Measurements from ENCODE around the gene ALK. TPM values are rescaled to one million over a fixed set of nuclear protein-coding genes. Genes with fewer than 3 reads are reported as not detected.

The ALK gene
- total RNA-seq, 1 donor from 2014 or later: not detected

DNA sequence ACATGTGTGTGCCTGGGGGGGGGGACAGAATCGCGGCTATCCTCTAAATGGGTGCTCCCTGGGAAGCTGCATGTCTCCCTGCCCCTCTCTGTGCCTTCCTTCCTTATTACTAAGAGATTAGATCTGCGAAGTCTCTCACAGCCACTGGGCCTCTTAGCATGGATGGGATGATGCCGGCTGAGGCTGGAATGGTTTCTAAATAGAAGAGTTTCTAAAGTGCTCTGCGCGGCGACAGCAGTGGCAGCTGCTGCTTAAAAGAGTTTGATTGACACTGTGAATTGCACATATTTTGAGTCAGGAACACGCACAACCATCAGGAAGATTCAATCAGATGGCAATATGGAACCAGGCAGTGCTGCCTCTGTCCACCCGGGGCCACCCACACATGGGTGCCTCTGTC lies 642.4 kb downstream of the ALK start:
- TF ChIP-seq, protein P1, sequence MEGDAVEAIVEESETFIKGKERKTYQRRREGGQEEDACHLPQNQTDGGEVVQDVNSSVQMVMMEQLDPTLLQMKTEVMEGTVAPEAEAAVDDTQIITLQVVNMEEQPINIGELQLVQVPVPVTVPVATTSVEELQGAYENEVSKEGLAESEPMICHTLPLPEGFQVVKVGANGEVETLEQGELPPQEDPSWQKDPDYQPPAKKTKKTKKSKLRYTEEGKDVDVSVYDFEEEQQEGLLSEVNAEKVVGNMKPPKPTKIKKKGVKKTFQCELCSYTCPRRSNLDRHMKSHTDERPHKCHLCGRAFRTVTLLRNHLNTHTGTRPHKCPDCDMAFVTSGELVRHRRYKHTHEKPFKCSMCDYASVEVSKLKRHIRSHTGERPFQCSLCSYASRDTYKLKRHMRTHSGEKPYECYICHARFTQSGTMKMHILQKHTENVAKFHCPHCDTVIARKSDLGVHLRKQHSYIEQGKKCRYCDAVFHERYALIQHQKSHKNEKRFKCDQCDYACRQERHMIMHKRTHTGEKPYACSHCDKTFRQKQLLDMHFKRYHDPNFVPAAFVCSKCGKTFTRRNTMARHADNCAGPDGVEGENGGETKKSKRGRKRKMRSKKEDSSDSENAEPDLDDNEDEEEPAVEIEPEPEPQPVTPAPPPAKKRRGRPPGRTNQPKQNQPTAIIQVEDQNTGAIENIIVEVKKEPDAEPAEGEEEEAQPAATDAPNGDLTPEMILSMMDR (IDR thresholded peaks at IDR 0.05): no peak
- Histone ChIP-seq H3K27ac (no peak overlapping the region), H3K9me3 (no peaks in the 10 kb centered on the region), H3K4me1 (no peaks in the 10 kb centered on the region), H3K27me3 (no peaks in the 10 kb centered on the region), H3K4me3 (no peak overlapping the region), H3K36me3 (no peaks in the 10 kb centered on the region)
- DNase-seq (ENCODE audit: low spot score in 2 of 2): no peak
- intact Hi-C loops (cut with DNase I): no loop called here

DNA sequence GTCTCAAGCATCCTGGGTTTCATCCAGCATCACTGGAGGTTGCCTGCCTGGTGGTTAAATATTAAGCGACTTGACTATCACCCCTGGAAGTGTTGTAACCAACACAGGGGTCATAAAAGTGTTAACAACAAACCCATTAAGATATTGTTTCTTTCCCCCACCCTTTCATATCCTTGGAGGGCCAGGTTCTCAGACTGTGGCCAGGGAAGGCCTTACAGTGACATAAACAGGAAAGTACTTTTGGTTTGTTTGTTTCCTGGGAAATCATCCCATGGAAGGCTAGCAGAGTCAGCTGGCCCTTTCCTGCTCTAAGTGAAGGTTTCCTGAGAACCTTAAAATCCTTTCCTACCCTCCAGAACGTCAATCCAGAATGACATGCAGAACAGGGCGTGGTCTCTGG lies 645.2 kb downstream of the ALK start:
- no peak for DNase-seq (ENCODE audit: low spot score in 2 of 2)
- H3K9me3 ChIP-seq: no peaks in the 10 kb centered on the region
- TF ChIP-seq, protein P1 (IDR thresholded peaks at IDR 0.05): no peak
- H3K36me3 ChIP-seq: no peaks in the 10 kb centered on the region
- H3K27me3 ChIP-seq: no peaks in the 10 kb centered on the region
- no peak overlapping the region for H3K4me3 ChIP-seq
- intact Hi-C loops (cut with DNase I): no loop called here
- no peak overlapping the region for H3K27ac ChIP-seq
- H3K4me1 ChIP-seq: no peaks in the 10 kb centered on the region

DNA sequence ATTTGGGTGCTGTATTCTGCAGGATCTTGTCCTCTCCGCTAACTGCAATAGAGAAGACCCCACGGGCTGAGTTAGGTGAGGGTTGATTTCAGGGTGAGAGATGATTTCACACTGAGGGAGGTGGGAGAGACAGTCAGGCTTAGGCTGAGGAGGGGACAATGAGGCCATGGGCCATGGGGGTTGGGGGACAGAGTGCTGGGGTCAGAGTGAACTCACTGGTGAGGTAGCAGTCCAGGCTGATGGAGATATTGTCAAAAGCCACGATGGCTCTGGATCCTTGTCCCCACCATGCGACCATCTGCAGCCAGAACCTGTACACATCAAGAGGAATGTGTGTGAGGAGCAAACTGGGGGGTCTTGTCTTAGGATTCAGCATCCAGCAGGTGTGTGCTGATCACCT lies 646.2 kb downstream of the ALK start:
- Histone ChIP-seq H3K27me3 (no peaks in the 10 kb centered on the region), H3K27ac (no peak overlapping the region), H3K4me1 (no peaks in the 10 kb centered on the region), H3K9me3 (no peaks in the 10 kb centered on the region), H3K4me3 (no peak overlapping the region), H3K36me3 (no peaks in the 10 kb centered on the region)
- DNase-seq (ENCODE audit: low spot score in 2 of 2): no peak
- TF ChIP-seq, protein P1 (IDR thresholded peaks at IDR 0.05): no peak
- intact Hi-C loops (cut with DNase I): no loop called here

DNA sequence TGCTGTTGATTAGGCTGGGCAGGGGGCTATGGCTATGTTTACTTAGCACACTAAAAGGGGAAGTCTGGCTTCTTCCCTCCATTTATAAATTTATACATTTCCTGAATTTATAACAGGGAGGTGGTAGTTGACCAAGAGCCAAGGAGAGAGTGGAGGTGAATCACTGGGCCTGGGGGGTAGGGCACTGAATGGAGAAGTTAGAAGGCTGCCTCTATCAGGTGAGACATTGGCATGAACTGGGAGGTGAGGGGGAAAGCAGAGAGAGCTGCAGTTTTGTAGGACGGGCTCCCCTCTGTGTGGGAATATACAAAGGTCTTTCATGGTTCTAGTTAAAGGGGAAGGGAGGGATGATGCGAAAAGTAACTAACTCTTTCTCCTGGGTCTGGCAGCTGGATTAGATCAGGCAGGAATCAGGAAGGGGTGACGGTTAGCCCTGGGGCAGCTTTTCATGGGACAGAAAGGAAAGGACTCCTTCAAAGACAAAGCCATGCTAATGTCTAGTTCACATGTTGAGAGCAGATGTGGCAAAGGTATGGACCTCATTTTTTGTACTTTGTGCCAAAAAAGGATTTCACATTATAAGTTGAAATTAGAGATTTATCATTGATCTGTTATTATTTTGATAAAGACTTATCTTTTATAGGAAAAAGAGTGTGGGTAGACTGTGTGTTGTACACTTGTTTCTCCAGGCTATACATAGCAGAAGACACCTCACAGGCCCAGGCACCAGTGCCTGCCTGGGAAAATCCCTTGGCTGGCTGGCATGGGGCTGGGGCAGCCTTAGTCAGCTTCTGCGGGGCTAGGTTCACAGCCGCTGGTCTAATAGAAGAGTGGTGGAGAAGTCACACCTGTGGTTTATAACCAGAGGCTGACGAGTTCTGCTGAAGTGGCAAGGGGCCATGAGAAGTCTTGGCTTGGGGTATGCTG lies 647.4 kb downstream of the ALK start:
- Histone ChIP-seq H3K36me3 (no peaks in the 10 kb centered on the region), H3K9me3 (no peaks in the 10 kb centered on the region), H3K27ac (no peak overlapping the region), H3K27me3 (no peaks in the 10 kb centered on the region), H3K4me1 (no peaks in the 10 kb centered on the region), H3K4me3 (no peak overlapping the region)
- TF ChIP-seq, protein P1 (IDR thresholded peaks at IDR 0.05): no peak
- DNase-seq (ENCODE audit: low spot score in 2 of 2): peak in 1 of 2 donors; percentile 18
- intact Hi-C loops (cut with DNase I): no loop called here

DNA sequence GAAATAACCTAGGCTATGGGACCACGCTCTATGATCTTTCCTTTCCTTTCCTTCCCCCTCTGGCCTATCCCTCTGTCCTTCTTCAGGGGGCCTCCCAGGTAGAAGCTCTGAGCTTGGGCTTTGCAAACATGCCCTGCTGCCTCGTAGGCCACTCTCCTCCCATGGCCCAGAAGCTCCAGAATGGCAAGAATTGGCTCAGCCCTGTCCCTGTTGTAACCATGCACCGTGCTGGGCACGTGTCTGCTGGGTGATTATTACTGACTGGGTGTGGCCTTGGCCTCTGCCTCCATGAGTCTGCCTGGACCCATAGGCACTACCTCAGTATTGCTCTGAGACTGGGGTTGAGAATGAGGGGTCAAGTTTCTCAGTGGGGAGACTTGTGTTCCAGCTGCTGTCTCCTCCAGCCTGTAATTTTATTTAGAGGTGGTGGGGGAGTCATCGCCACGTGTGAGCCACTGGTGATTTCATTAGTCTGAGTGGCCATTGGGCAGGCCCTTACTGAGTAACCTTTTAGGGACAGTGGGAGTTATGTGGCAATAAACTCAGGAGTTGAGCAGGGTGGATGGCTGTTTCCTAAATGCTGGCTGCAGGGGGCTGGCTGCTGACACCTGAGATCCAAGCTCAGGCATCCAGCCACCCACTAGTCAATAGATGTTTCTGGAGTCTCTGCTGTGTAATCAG lies 648.2 kb downstream of the ALK start:
- Histone ChIP-seq H3K4me1 (no peaks in the 10 kb centered on the region), H3K9me3 (no peaks in the 10 kb centered on the region), H3K36me3 (no peaks in the 10 kb centered on the region), H3K27me3 (no peaks in the 10 kb centered on the region), H3K4me3 (no peak overlapping the region), H3K27ac (no peak overlapping the region)
- peak in 1 of 2 donors; percentile 30 for DNase-seq (ENCODE audit: low spot score in 2 of 2)
- TF ChIP-seq, protein P1 (IDR thresholded peaks at IDR 0.05): no peak
- intact Hi-C loops (cut with DNase I): no loop called here
